IgD-negative memory B cell (primary cell): Measurements from ENCODE around the gene VMO1. TPM values are rescaled to one million over a fixed set of nuclear protein-coding genes. Genes with fewer than 3 reads are reported as not detected.
A peak's percentile ranks its signal among the peaks of the same experiment; 100 is the strongest.

ENCODE experiments used
- H3K27ac Mint-ChIP-seq, 3 donors: one replicate each; pipeline ENCODE4 v1.8.0; 2020 to 2022; ENCODE audit warnings: mild to moderate bottlenecking in 3 of 3, mixed read lengths in 3 of 3, moderate library complexity in 1 of 3
- H3K27me3 Mint-ChIP-seq: one replicate; pipeline ENCODE4 v1.8.0; 2021; ENCODE audit warnings: mixed read lengths
- H3K36me3 Mint-ChIP-seq: one replicate; pipeline ENCODE4 v1.8.0; 2020; ENCODE audit warnings: mild to moderate bottlenecking, mixed read lengths
- H3K4me1 Mint-ChIP-seq, 3 donors: one replicate each; pipeline ENCODE4 v1.8.0; 2020 to 2022; ENCODE audit warnings: mixed read lengths in 3 of 3, mild to moderate bottlenecking in 1 of 3
- H3K4me3 Mint-ChIP-seq, 4 donors: one replicate each; pipeline ENCODE4 v1.8.0; 2020 to 2022; ENCODE audit warnings: mild to moderate bottlenecking in 4 of 4, mixed read lengths in 4 of 4, moderate library complexity in 3 of 4
- H3K9me3 Mint-ChIP-seq, 3 donors: one replicate each; pipeline ENCODE4 v1.8.0; 2020 to 2021; ENCODE audit warnings: mixed read lengths in 3 of 3, mild to moderate bottlenecking in 1 of 3
- polyA plus RNA-seq: library from polyadenylated mRNA; unstranded; fragments of 300-500 nt; fragmentation: Illumina TruSeq; gene quantifications from one replicate; pipeline ENCODE4 v1.2.3, GENCODE V29; 2021

Gene VMO1
- polyA plus RNA-seq, 1 donor from 2014 or later, result not detected

DNA sequence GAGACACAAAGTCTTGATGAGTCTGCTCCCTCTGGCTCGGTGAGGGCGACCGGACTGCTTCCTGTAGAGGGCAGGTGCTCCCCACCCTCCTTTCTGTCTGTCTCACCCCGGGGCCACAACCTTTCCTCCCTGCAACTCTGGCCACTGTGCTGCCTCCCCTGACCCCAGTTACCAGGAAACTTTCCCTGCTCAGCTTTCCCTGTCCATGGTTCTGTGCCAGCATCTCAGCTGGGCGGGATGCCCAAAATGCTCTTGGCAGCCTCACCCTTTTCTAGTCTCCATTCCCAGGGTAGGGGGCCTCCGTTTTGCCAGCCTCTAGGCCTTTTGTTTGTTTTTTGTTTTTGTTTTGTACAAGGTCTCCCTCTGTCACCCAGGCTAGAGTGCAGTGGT is 22.2 kb upstream of the VMO1 start:
- no peaks in the 10 kb centered on the region for H3K9me3 Mint-ChIP-seq
- no peaks in the 10 kb centered on the region for H3K27me3 Mint-ChIP-seq
- H3K36me3 Mint-ChIP-seq, result peaks cover 6% of the 10 kb centered on the region
- H3K4me1 Mint-ChIP-seq, result peaks cover 6 to 13% (median 10%) of the 10 kb centered on the region in 3 donors
- H3K27ac Mint-ChIP-seq, result peak overlapping the region in 2 of 3 donors; percentile 47 to 95
- peak overlapping the region; percentile 79 to 90 (median 85) for H3K4me3 Mint-ChIP-seq

DNA sequence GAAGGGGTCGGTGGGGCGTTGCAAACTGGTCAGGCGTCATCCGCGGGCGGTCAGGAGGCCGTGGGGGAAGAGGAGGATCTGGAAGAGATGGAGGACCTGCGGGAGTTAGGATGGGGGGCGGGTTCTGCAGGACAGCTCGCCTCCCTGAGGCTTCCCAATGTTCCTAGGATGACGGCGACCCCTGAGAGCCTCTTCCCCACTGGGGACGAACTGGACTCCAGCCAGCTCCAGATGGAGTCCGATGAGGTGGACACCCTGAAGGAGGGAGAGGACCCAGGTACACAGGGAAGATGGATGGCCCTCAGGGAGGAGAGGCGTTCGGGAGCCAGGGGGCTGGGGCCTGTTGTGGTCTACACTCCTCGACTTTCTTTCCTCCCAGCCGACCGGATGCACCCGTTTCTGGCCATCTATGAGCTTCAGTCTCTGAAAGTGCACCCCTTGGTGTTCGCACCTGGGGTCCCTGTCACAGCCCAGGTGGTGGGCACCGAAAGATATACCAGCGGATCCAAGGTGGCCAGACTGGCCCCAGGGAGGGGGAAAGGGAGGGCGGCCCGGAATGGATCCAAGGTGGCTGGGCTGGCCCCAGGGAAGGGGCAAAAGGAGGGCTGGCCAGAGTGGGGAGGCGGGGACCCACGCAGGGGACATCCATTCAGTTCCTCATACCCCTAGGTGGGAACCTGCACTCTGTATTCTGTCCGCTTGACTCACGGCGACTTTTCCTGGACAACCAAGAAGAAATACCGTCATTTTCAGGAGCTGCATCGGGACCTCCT is 21.6 kb upstream of the VMO1 start:
- Mint-ChIP-seq H3K4me3 (peak overlapping the region; percentile 79 to 90 (median 85)), H3K36me3 (peaks cover 6% of the 10 kb centered on the region), H3K27me3 (no peaks in the 10 kb centered on the region), H3K27ac (peak overlapping the region in 1 of 3 donors; percentile 47), H3K9me3 (no peaks in the 10 kb centered on the region), H3K4me1 (peaks cover 6 to 13% (median 10%) of the 10 kb centered on the region in 3 donors)

DNA sequence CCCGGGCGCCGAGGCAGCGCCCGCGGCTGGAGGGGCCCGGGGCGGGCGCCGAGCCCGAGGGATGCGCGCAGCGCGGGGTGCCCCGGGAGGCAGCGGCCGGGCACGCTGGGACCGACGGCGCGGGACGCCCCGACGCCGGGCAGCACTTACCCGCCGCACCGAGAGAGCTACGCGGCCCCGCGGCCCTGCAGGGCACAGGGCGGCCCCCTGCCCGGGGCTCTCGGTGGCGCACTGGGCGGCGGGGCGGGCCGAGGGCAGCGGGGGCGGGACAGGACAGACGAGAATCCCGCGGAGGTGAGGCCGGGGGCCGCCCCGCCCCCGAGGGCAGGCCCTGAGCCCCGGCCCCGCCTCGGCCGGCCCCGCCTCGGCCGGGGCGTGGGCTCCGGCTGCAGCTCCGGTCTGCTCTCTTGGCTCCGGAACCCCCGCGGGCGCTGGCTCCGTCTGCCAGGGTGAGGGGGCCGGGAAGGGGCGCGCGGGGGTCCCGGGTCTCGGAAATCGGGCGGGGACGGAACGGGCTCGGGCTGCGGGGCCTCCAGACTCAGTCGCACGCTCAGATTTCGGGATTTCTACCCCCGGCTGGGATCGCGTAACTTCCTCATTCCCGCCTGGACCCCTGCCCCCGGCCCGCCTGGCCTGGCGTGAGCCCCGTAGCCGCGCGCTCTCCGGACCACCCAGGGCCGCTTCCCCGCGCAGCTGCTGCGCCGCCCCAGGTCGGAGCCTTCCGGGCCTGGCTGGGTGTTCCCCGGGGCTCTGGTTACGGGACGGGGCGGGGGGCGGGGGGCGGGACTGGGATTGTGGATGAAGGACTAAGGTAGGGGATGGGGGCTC is 20.8 kb upstream of the VMO1 start, which contains the start of gene PLD2:
Gene PLD2 (plus strand): TSS at position 376 of the 828 bp plus-strand sequence. CDS start 621 bp downstream, outside the sequence.
- Mint-ChIP-seq H3K36me3 (peaks cover 6% of the 10 kb centered on the region), H3K27ac (peak within 1 kb of the TSS in 1 of 3 donors; percentile 35), H3K4me1 (peaks cover 6 to 13% (median 10%) of the 10 kb centered on the region in 3 donors), H3K9me3 (no peaks in the 10 kb centered on the region), H3K4me3 (peak within 1 kb of the TSS; percentile 79 to 90 (median 85)), H3K27me3 (no peaks in the 10 kb centered on the region)

DNA sequence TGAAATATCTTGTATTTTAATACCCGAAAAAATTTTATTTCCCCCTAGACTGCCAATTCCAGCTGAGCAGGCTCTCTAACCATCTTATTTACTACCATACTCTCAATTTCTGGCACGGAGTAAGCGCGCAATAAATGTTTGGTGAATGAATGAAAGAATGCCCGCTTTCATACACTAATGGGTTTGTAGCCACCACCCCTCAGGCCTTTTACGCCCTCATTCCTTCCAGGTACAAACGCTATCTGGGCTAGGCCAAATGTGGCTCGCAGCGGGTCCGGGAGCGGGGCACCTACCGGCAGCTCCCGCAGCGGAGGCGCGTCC is 20.3 kb upstream of the VMO1 start:
- Mint-ChIP-seq H3K4me1 (peaks cover 6 to 13% (median 10%) of the 10 kb centered on the region in 3 donors), H3K36me3 (peaks cover 6% of the 10 kb centered on the region), H3K27ac (peak overlapping the region in 1 of 3 donors; percentile 35), H3K9me3 (no peaks in the 10 kb centered on the region), H3K27me3 (no peaks in the 10 kb centered on the region), H3K4me3 (peak overlapping the region; percentile 67 to 83 (median 78))

DNA sequence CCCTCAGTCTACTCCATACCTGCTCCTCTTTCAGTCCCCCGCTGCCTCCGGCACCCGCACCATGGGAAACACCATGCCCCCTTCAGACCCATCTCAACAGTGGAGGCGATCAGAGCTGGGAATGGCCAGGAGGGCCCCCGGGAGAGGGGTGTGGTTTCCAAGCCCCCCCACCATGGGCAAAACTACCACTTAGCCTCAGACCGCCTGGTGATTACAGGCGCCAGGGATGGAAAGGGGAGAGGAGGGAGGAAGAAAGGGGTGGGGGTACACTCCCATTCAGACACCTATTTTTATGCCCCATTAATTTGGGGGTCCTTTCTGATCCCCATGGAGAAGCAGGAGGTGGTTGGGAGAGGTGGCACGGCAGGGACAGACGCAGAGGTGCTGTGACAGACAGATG is 16.1 kb upstream of the VMO1 start, which contains the start of gene C17orf114:
Gene C17orf114 (minus strand): TSS at position 101 of the 400 bp plus-strand sequence.
- Mint-ChIP-seq H3K4me3 (peak within 1 kb of the TSS in 2 of 4 donors; percentile 48 to 75), H3K9me3 (no peaks in the 10 kb centered on the region), H3K4me1 (peaks cover 2 to 6% (median 5%) of the 10 kb centered on the region in 3 donors), H3K27me3 (no peaks in the 10 kb centered on the region), H3K36me3 (no peaks in the 10 kb centered on the region), H3K27ac (no peak within 1 kb of the TSS)

DNA sequence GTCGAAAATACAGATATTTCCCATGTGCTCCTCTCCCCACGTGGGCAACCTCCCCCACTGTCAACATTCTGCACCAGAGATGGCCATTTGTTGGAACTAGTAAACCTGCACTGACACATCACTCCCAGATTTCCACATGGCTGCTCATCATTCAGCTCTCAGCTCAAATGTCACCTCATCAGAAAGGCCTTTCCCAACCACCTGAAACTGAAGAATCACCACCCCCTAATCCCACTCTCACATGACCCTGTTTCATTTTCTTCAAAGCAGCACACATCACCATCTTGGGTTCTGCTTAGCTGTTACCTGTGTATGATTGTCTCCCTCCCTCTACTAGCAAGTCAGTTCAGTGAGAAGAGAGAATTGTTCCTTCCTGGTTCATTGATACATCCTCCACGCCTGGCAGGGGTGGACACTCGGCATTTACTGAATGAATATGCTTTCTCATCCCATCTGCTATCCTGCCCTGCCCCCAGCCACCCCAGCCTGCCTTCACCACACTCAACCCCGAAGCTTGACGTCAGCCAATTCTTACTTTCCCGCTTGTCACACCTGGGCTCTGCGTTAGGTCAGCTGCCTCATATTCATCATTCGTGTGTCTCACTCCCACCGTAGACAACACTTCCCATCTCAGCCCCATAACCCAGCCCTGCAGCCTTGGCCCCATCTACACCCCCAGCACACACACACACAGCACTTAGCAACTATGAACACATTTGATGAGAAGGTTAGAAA is 14.5 kb upstream of the VMO1 start:
- H3K27ac Mint-ChIP-seq, result peak overlapping the region in 2 of 3 donors; percentile 6 to 86

DNA sequence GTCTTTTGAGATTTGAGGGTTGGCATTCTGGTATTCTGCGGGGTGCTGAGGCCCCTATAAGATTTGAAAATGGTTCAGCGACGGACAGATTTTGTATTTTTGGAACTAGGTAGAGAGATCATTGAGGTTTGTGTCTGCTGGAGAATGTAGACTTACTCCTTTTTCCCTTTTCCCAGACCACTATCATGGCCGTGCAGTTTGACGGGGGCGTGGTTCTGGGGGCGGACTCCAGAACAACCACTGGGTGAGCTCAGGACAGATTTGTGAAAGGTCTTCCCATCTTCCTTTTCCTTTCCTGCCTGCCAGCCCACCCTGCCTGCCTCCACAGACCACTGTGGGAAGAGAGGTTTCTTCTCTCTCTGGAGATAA is 10.4 kb upstream of the VMO1 start:
- peaks cover 4% of the 10 kb centered on the region for H3K36me3 Mint-ChIP-seq
- no peaks in the 10 kb centered on the region for H3K27me3 Mint-ChIP-seq
- H3K27ac Mint-ChIP-seq, result peak overlapping the region; percentile 30 to 98 (median 96)
- H3K9me3 Mint-ChIP-seq, result no peaks in the 10 kb centered on the region
- peaks cover 6 to 8% (median 6%) of the 10 kb centered on the region in 3 donors for H3K4me1 Mint-ChIP-seq
- peak overlapping the region; percentile 92 to 100 (median 100) for H3K4me3 Mint-ChIP-seq

More for the DNA sequence above, 14.5 kb upstream of the VMO1 start:
- no peaks in the 10 kb centered on the region for H3K27me3 Mint-ChIP-seq
- H3K9me3 Mint-ChIP-seq, result no peaks in the 10 kb centered on the region
- H3K36me3 Mint-ChIP-seq, result peaks cover 4% of the 10 kb centered on the region
- peak overlapping the region in 2 of 4 donors; percentile 26 to 48 for H3K4me3 Mint-ChIP-seq
- peaks cover 6 to 8% (median 6%) of the 10 kb centered on the region in 3 donors for H3K4me1 Mint-ChIP-seq

DNA sequence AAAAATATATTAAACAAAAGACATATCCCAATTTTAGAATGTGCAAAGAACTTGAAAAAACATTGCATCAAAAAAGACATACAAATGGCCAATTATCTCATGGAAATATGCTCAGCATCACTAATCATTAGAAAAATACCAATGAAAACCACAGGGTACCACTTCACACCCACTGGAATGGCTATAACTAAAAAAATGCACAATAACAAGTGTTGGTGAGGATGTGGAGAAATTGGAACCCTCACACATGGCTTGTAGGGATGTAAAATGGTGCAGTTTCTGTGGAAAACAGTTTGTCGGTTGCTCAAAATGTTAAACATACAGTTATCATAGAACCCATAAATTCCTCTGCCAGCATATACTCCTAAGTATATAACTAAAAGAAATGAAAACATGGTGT is 9.0 kb upstream of the VMO1 start:
- Mint-ChIP-seq H3K4me3 (peak overlapping the region in 2 of 4 donors; percentile 100), H3K27ac (no peak overlapping the region), H3K9me3 (no peaks in the 10 kb centered on the region), H3K4me1 (peaks cover 10 to 12% (median 12%) of the 10 kb centered on the region in 3 donors), H3K36me3 (peaks cover 4% of the 10 kb centered on the region), H3K27me3 (peaks cover 2% of the 10 kb centered on the region)

DNA sequence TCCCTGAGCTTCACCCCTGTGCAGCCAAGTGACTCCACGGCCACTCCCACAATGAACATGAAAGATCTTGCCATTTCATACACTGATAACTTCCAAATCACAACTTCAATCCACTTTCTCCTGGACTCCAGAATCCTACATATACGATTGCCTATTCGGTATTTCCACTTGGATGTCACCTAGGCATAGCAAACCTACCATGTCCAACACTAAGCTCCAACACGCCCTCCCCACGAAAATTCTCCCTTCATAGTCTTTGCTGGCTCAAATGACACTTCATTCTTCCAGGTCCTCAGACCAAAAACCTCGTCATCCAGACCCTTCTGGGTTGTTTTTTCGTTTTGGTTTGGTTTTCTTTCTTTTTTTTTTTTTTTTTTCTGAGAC is 4.5 kb upstream of the VMO1 start:
- Mint-ChIP-seq H3K36me3 (no peaks in the 10 kb centered on the region), H3K9me3 (no peaks in the 10 kb centered on the region), H3K4me3 (peak overlapping the region; percentile 75 to 92 (median 82)), H3K27me3 (peaks cover 29% of the 10 kb centered on the region), H3K27ac (peak overlapping the region in 2 of 3 donors; percentile 7 to 87), H3K4me1 (peaks cover 7 to 15% (median 14%) of the 10 kb centered on the region in 3 donors)

DNA sequence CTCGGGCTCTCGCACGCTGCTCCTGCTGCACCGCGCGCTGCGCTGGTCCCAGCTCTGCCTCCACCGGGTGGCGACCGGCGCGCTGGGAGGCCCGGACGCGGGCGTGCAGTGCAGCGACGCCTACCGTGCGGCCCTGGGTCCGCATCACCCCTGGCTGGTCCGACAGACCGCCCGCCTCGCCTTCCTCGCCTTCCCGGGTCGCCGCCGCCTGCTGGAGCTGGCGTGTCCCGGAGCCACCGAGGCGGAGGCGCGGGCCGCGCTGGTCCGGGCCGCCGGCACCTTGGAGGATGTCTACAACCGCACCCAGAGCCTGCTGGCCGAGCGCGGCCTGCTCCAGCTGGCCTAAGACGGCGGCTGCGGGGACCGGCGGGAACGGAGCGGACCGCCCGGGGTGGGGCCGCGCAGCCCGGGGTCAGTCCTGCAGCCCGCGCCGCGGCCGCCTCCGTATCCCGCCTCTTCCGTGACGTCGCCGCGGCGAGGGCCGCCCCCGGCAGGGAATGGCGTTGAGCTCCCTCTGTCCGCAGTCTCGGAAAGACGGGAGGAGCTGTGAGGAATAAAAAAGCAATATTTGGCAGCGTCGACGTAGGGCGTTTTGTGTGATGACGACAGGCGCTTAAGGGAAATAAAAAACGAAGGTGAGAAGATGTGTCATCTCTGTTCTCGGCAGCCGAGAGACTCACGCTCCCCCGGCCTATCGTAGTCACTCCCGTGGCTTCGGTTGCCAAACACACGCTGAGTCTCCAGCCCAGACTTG is 4.0 kb upstream of the VMO1 start:
- Mint-ChIP-seq H3K27me3 (peaks cover 34% of the 10 kb centered on the region), H3K9me3 (no peaks in the 10 kb centered on the region), H3K4me1 (peaks cover 9 to 15% (median 15%) of the 10 kb centered on the region in 3 donors), H3K27ac (peak overlapping the region in 2 of 3 donors; percentile 7 to 87), H3K36me3 (no peaks in the 10 kb centered on the region), H3K4me3 (peak overlapping the region; percentile 75 to 92 (median 88))

DNA sequence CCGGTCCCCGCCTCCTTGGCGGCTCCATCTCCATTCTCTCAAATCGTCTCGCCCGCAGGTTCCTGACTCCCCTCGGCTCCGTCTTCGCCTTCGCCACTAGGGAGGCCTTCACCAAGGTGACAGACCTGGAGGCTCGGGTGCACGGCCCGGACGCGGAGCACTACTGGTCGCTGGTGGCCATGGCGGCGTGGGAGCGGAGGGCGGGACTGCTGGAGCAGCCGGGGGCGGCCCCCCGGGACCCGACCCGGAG is 3.5 kb upstream of the VMO1 start:
- peaks cover 9 to 15% (median 15%) of the 10 kb centered on the region in 3 donors for H3K4me1 Mint-ChIP-seq
- no peaks in the 10 kb centered on the region for H3K36me3 Mint-ChIP-seq
- H3K27ac Mint-ChIP-seq, result peak overlapping the region in 1 of 3 donors; percentile 67
- H3K27me3 Mint-ChIP-seq, result peaks cover 36% of the 10 kb centered on the region
- peak overlapping the region; percentile 45 to 89 (median 80) for H3K4me3 Mint-ChIP-seq
- H3K9me3 Mint-ChIP-seq, result no peaks in the 10 kb centered on the region

DNA sequence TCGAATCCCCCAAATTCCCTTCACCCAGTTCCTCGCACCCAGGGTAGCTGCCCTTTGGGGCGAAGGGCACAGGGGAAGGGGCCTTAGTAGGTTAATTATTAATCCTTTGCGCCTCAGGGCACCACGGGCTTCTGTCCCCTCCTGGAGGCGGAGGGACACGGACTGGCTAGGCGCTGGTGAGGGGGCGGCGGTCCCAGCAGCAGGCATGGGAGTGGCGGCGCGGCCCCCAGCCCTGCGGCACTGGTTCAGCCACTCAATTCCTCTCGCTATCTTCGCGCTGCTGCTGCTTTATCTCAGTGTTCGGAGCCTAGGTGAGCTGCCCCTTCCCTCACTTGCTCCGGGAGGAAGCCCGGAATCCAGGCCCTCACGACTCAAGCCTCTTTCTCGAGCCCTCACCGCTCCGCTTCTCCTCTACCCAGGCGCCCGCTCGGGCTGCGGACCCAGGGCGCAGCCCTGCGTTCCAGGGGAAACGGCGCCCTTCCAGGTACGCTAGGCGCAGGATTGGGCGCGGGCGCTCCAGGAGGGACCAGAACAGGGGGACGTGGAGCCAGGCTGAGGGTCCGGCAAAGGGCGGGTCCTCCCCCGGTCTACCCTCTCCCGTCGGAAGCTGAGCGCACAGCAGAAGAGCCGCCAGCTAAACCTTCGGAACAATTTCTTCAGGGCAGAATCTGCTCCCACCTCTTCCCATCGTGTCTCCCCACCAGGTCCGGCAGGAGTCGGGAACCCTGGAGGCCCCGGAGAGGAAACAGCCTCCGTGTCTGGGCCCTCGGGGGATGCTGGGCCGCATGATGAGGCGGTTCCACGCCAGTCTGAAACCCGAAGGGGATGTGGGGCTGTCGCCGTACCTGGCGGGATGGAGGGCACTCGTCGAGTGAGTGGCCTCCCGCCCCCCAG is 2.9 kb upstream of the VMO1 start, which contains the start of gene GLTPD2:
Gene GLTPD2 (plus strand): TSS at position 158 of the 894 bp plus-strand sequence. CDS start 48 bp downstream, at position 206.
- H3K27ac Mint-ChIP-seq, result peak within 1 kb of the TSS in 2 of 3 donors; percentile 67 to 85

DNA sequence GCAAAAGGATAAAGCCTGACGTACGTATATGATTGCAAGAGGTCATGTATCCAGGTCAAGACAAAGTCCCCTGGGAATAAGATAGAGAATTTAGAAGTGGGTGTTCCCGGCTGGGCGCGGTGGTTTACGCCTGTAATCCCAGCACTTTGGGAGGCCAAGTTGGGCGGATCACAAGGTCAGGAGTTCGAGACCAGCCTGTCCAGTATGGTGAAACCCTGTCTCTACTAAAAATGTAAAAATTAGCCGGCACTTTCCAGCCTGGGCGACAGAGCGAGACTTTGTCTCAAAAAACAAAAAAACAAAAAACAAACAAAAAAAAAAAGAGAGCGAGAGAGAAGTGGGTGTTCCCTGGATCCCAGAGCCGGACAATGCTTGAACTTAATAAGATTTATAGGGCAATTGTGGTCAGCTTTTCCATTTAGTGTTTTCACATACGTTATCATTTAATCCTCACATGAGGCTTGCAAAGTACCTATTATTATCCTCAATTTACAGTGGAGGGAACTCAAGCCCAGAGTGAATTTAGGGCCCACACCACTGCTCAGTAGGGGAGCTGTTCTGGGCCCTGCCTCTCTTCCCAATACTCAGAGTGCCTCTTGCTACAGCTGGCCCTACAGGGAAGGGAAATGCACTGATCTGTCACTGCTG is 2.1 kb upstream of the VMO1 start:
- H3K36me3 Mint-ChIP-seq, result no peaks in the 10 kb centered on the region
- no peaks in the 10 kb centered on the region for H3K9me3 Mint-ChIP-seq
- H3K4me1 Mint-ChIP-seq, result peaks cover 9 to 15% (median 15%) of the 10 kb centered on the region in 3 donors
- H3K4me3 Mint-ChIP-seq, result peak overlapping the region; percentile 33 to 89 (median 56)
- H3K27ac Mint-ChIP-seq, result peak overlapping the region in 1 of 3 donors; percentile 85
- H3K27me3 Mint-ChIP-seq, result peaks cover 40% of the 10 kb centered on the region

More for the DNA sequence above, 2.9 kb upstream of the VMO1 start, which contains the start of gene GLTPD2:
- Mint-ChIP-seq H3K27me3 (peaks cover 37% of the 10 kb centered on the region), H3K36me3 (no peaks in the 10 kb centered on the region), H3K4me3 (peak within 1 kb of the TSS; percentile 70 to 89 (median 80)), H3K4me1 (peaks cover 9 to 15% (median 15%) of the 10 kb centered on the region in 3 donors), H3K9me3 (no peaks in the 10 kb centered on the region)
